Upper lobe of left lung (tissue), 6 donors: Measurements from ENCODE around the gene ANKRD34A. TPM values are rescaled to one million over a fixed set of nuclear protein-coding genes. Genes with fewer than 3 reads are reported as not detected.
A peak's percentile ranks its signal among the peaks of the same experiment; 100 is the strongest.

ENCODE experiments used
- ATAC-seq, 2 donors: fragments of 200-7000 bp; cut with Tn5 transposase; one replicate each; pipeline ENCODE4 v1.9.1; 2022; ENCODE audit warnings: mild to moderate bottlenecking in 2 of 2, moderate library complexity in 2 of 2; ENCODE audit not compliant: low FRiP score in 2 of 2
- DNase-seq, 2 donors: peaks; one replicate each; pipeline ENCODE4 v3.0.0-alpha.2; 2019 to 2020
- H3K27ac ChIP-seq, 4 donors: fragments of 200-600 bp; sonication (generic); one replicate each; pipeline ENCODE4 v1.5.1; 2016 to 2019
- H3K27me3 ChIP-seq, 4 donors: fragments of 200-600 bp; sonication (generic); one replicate each; pipeline ENCODE4 v1.5.1; 2017 to 2019
- H3K36me3 ChIP-seq, 4 donors: fragments of 200-600 bp; sonication (generic); one replicate each; pipeline ENCODE4 v1.5.1; 2016 to 2019
- H3K4me1 ChIP-seq, 4 donors: fragments of 200-600 bp; sonication (generic); one replicate each; pipeline ENCODE4 v1.5.1; 2018 to 2019
- H3K4me3 ChIP-seq, 4 donors: fragments of 200-600 bp; sonication (generic); one replicate each; pipeline ENCODE4 v1.5.1; 2017 to 2019; ENCODE audit warnings: mild to moderate bottlenecking in 2 of 4, moderate library complexity in 1 of 4
- H3K9me3 ChIP-seq, 4 donors: fragments of 200-600 bp; sonication (generic); one replicate each; pipeline ENCODE4 v1.5.1; 2018 to 2019
- CTCF ChIP-seq, 6 experiments: fragments of 450-650 bp in 4 of 6; fragments of 200-600 bp in 2 of 6; sonication (generic) in 2 of 6; IDR thresholded peaks; one replicate each; pipeline ENCODE4 v1.5.1; 2016 to 2019; ENCODE audit warnings: antibody characterized with exemption in 6 of 6
- EP300 ChIP-seq, 4 donors: sonication (generic); formaldehyde crosslinking; IDR thresholded peaks; one replicate each; pipeline ENCODE4 v1.5.1; 2017; ENCODE audit warnings: antibody characterized with exemption in 4 of 4, control low read depth in 2 of 4
- POLR2A ChIP-seq, 4 donors: fragments of 450-650 bp; IDR thresholded peaks; one replicate each; pipeline ENCODE4 v1.5.1; 2016 to 2017; ENCODE audit warnings: antibody characterized with exemption in 4 of 4, mild to moderate bottlenecking in 2 of 4
- POLR2AphosphoS5 ChIP-seq, 2 donors: sonication (generic); formaldehyde crosslinking; IDR thresholded peaks; one replicate each; pipeline ENCODE4 v1.5.1; 2017; ENCODE audit warnings: antibody characterized with exemption in 2 of 2
- WGBS, 2 donors: methylation state at CpG; one replicate each; pipeline ENCODE4 v1.1.5; 2017 to 2018; 5-methylcytosine and 5-hydroxymethylcytosine counted together
- total RNA-seq, 6 donors: library from RNA; depleted of rRNA in 4 of 6; stranded (reverse); fragments of >200 nt in 4 of 6; gene quantifications; one replicate each; pipeline versions ENCODE4 v1.1.0 to v1.2.1, GENCODE V29; 2016 to 2021
- donor health status: DM: no; HTN: no; CAD: no; lungs with moderate emphysema.
- donor health status: DM: no; HTN: yes; CAD: no; lungs with severe emphysema.

ANKRD34A gene
- 1 to 10 TPM in 2 of 6 donors, under 1 TPM in 4; 0.30 to 2.6 (median 0.73) TPM for total RNA-seq

- Histone ChIP-seq H3K4me1 (peaks cover 40 to 54% (median 47%) of the 10 kb centered on the region in 4 donors), H3K27me3 (no peaks in the 10 kb centered on the region), H3K4me3 (peak within 1 kb of the TSS; percentile 37 to 65 (median 55)), H3K36me3 (no peaks in the 10 kb centered on the region), H3K9me3 (peaks cover 0 to 3% (median 0%) of the 10 kb centered on the region in 4 donors), H3K27ac (peak within 1 kb of the TSS; percentile 78 to 93 (median 91))
- ATAC-seq (peak; percentile 95 to 97), DNase-seq (peak in 1 of 2 donors; percentile 99)
- TF ChIP-seq CTCF (IDR thresholded peaks at IDR 0.05) (peak in 1 of 6 experiments; percentile 17), POLR2A (IDR thresholded peaks at IDR 0.05) (peak; percentile 1 to 98 (median 84)), POLR2AphosphoS5 (IDR thresholded peaks at IDR 0.05) (peak; percentile 86 to 97), EP300 (IDR thresholded peaks at IDR 0.05) (no peak)
- WGBS, 2 donors, result 0% methylated on average over 27 to 37 of the region's 37 CpGs
Observed at GRCh38 chr1:145964328-145965118, at the start of gene ANKRD34A, which contains the start of gene POLR3GL. TSS of gene ANKRD34A (minus strand) at chr1:145964575. CDS start at chr1:145961759, 2,816 bp downstream. TSS of gene POLR3GL (plus strand) at chr1:145964690. CDS start at chr1:145974866, 10,176 bp downstream.

GRCh38 chr1:146013559-146013922, 49.2 kb upstream of the ANKRD34A start:
- no peak for TF ChIP-seq POLR2AphosphoS5 (IDR thresholded peaks at IDR 0.05)
- no peak for TF ChIP-seq CTCF (IDR thresholded peaks at IDR 0.05)
- TF ChIP-seq POLR2A (IDR thresholded peaks at IDR 0.05), result no peak
- TF ChIP-seq EP300 (IDR thresholded peaks at IDR 0.05), result no peak
- no peaks in the 10 kb centered on the region for H3K27me3 ChIP-seq
- H3K27ac ChIP-seq, result no peak overlapping the region
- no peaks in the 10 kb centered on the region for H3K36me3 ChIP-seq
- 58 to 74% methylated on average over 6 of the region's 6 CpGs for WGBS, 2 donors
- no peak for DNase-seq
- no peak overlapping the region for H3K4me3 ChIP-seq
- H3K9me3 ChIP-seq, result no peaks in the 10 kb centered on the region
- H3K4me1 ChIP-seq, result peaks cover 26 to 41% (median 28%) of the 10 kb centered on the region in 4 donors
- ATAC-seq, result no peak

- TF ChIP-seq CTCF (IDR thresholded peaks at IDR 0.05), result peak; percentile 51 to 84 (median 66)
- TF ChIP-seq POLR2AphosphoS5 (IDR thresholded peaks at IDR 0.05), result peak in 1 of 2 donors; percentile 47
- no peak for TF ChIP-seq POLR2A (IDR thresholded peaks at IDR 0.05)
- TF ChIP-seq EP300 (IDR thresholded peaks at IDR 0.05), result peak in 1 of 4 donors; percentile 1
- Histone ChIP-seq H3K9me3 (no peaks in the 10 kb centered on the region), H3K4me1 (peaks cover 27 to 44% (median 31%) of the 10 kb centered on the region in 4 donors), H3K36me3 (no peaks in the 10 kb centered on the region), H3K27me3 (no peaks in the 10 kb centered on the region), H3K27ac (peak overlapping the region in 2 of 4 donors; percentile 34 to 87), H3K4me3 (no peak overlapping the region)
- 5 to 14% methylated on average over 4 of the region's 4 CpGs for WGBS, 2 donors
- ATAC-seq (peak in 1 of 2 donors; percentile 80), DNase-seq (no peak)
Observed at GRCh38 chr1:146012703-146013558, 48.6 kb upstream of the ANKRD34A start.

GRCh38 chr1:146010126-146010738, 45.9 kb upstream of the ANKRD34A start:
- H3K4me1 ChIP-seq, result peaks cover 49 to 68% (median 52%) of the 10 kb centered on the region in 4 donors
- H3K27ac ChIP-seq, result peak overlapping the region; percentile 71 to 87 (median 76)
- TF ChIP-seq CTCF (IDR thresholded peaks at IDR 0.05) (no peak), POLR2A (IDR thresholded peaks at IDR 0.05) (peak in 1 of 4 donors; percentile 33), EP300 (IDR thresholded peaks at IDR 0.05) (peak in 2 of 4 donors; percentile 22 to 37), POLR2AphosphoS5 (IDR thresholded peaks at IDR 0.05) (peak; percentile 24 to 36)
- H3K4me3 ChIP-seq, result no peak overlapping the region
- H3K27me3 ChIP-seq, result no peaks in the 10 kb centered on the region
- ATAC-seq (peak; percentile 38 to 78), DNase-seq (peak in 1 of 2 donors; percentile 82)
- WGBS, 2 donors, result 60 to 86% methylated on average over 8 of the region's 8 CpGs
- H3K36me3 ChIP-seq, result no peaks in the 10 kb centered on the region
- H3K9me3 ChIP-seq, result no peaks in the 10 kb centered on the region
